Caki2 (cell line): Measurements from ENCODE around the gene MRPL24. TPM values are rescaled to one million over a fixed set of nuclear protein-coding genes. Genes with fewer than 3 reads are reported as not detected.

ENCODE experiments used
- DNase-seq: peaks from one replicate; pipeline ENCODE4 v3.0.0-alpha.2; 2015; ENCODE audit warnings: low read depth
- in situ Hi-C: cut with HindIII; loops from 2 replicates; pipeline ENCODE4 v1.10.0; 2016; ENCODE audit warnings: low sequenced_read_pairs, low pct_unique_long_range_greater_than_20kb, mixed read lengths
- total RNA-seq: library from RNA; depleted of rRNA; stranded (reverse); fragments of >200 nt; shearing (Covaris generic); gene quantifications from 2 replicates; pipeline ENCODE4 v1.2.3, GENCODE V29; 2014; ENCODE audit warnings: low replicate concordance

Gene MRPL24
- total RNA-seq, 1 experiment from 2014 or later, result 194 TPM

GRCh38 chr1:156704166-156704711 is 36.6 kb downstream of the MRPL24 start:
- DNase-seq, result no peak
- in situ Hi-C loops, result no loop called here

DNA sequence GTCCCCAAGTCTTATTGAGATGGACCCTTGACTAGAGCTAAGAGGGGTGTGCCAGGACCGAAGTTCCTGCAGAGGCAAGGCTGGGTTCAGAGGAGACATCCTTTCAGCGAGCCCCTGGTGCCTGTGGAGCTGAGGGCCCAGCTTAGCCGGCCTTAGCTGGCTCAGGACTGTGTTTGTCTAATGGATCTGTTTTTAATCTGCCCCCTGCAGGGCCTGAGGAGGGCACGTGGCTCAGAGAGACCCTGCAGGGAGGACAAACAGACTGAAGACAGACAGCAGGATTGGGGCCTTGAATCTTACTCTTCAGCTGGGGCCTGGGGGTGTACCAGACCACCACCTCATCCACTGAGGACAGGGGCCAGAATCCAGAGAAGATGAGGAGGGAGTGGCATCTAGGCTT is 37.1 kb downstream of the MRPL24 start:
- no peak for DNase-seq
- in situ Hi-C loops, result no loop called here

GRCh38 chr1:156703336-156703735 is 37.6 kb downstream of the MRPL24 start:
- in situ Hi-C loops, result no loop called here
- DNase-seq, result no peak

GRCh38 chr1:156700736-156701531 is 40.0 kb downstream of the MRPL24 start:
- DNase-seq, result no peak

GRCh38 chr1:156698995-156699394 is 41.9 kb downstream of the MRPL24 start:
- in situ Hi-C loops, result no loop called here
- DNase-seq, result no peak

More at GRCh38 chr1:156700736-156701531, 40.0 kb downstream of the MRPL24 start:
- in situ Hi-C loops, result no loop called here

- peak; percentile 57 for DNase-seq
- in situ Hi-C loops, result no loop called here
Observed at GRCh38 chr1:156697481-156697880, 43.4 kb downstream of the MRPL24 start.

- in situ Hi-C loops, result no loop called here
Observed at GRCh38 chr1:156696755-156697154, 44.1 kb downstream of the MRPL24 start.

GRCh38 chr1:156694690-156694962 is 46.3 kb downstream of the MRPL24 start:
- DNase-seq, result no peak
- in situ Hi-C loops, result no loop called here

More at GRCh38 chr1:156696755-156697154, 44.1 kb downstream of the MRPL24 start:
- no peak for DNase-seq

- in situ Hi-C loops, result no loop called here
- peak; percentile 45 for DNase-seq
Observed at GRCh38 chr1:156693848-156694689, 46.8 kb downstream of the MRPL24 start.

DNA sequence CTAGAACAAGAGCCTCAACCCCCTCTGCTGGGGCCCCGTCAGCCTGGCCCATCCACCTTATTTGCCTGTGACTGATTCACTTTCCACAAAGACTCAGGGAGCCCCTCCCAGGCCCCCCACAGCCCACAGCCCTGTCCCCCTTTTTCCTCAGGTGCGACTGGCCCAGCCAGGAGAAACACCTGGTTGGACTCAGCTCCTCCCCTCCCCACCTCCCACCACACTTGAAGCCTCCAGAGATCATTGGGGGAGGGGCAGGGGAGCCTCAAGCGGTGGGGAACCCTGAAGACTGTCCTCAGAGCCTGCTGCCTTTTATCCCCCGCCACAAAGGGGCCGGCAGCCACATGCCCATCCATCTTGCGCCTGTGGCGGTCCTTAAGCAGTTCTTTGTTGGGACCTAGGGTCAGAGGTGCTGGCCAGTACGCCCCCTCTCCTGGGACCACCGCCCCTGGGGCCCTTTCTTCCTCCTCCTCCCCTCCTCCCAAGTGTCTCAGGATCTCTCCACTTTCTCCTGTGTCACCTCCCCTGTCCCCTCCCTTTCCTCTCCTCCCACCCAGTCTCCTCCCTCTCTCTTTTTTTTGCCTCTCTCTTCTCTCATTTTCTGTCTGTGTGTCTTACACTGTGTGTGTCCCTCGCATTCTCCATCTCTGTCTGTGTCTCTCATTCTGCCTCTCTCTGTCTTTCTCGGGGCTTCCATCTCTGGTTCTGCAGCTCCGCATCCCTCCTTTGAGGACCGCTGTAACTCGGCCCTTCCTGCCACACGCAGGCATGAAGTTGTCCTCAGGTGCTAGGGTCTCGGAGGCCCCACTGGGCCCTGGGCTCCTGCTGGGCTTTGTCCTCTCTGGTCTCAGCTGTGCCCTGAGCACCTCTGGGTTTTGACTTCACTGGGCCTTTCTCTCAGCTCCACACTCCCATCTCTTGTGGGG is 47.7 kb downstream of the MRPL24 start:
- peak; percentile 41 for DNase-seq
- in situ Hi-C loops, result no loop called here

GRCh38 chr1:156692441-156692924 is 48.4 kb downstream of the MRPL24 start:
- in situ Hi-C loops, result no loop called here
- DNase-seq, result no peak

DNA sequence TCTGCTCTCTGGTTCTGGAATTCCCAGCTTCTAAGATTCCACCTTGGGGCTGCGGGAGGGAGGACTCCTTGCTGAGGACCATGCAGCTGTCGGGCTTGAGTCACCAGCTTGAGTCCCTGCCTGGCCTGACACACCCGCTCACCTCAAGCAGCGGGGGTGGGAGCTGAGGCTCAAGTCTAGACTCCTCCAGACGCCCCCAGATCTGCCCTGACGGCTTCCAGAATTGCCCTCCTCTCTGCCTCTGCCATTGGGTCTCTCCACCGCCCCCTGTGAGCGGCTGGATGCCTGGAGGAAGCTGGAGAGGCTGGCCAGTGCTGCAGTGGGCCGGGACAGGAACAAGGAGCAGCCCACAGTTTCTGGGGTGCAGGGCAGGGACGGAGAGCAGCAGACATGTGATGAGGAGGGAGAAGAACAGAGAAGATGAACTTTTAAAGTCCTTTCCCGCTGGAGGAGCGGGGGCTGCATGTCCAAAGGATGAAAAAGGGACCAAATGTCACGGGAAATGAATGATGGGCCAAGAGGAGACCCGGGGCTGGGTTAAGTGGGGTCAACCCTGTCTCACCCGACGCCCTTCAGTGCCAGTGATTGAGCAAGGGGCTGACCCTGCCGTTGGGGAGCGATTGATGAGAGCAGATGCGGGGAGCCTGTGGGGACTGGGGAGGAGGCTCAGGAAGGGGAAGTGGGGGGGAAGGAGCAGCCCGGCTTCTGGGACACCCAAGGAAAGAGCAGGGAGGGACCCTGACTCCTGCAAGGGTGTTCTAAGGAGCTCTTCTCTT is 49.0 kb downstream of the MRPL24 start:
- peak; percentile 34 for DNase-seq
- in situ Hi-C loops, result no loop called here

DNA sequence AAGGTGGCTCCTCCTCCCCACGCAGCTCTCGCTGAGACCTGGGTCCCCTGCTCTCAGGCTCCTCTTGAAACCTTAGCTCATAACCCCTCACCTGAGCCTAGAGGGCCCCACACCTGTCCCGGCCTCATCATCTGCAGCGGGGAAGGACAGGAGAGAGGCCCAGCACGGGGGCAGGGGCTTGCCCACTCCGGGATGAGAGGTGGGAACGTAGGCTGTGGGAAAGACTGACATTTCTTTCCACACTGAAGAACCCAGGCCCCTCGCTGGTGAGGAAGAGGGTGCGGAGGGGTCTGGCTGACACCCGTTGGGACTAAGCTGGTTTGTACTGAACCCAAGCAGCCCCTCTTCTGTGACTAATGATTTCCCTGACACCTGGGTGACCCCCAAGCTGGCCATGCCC is 49.7 kb downstream of the MRPL24 start:
- in situ Hi-C loops, result no loop called here
- no peak for DNase-seq

DNA sequence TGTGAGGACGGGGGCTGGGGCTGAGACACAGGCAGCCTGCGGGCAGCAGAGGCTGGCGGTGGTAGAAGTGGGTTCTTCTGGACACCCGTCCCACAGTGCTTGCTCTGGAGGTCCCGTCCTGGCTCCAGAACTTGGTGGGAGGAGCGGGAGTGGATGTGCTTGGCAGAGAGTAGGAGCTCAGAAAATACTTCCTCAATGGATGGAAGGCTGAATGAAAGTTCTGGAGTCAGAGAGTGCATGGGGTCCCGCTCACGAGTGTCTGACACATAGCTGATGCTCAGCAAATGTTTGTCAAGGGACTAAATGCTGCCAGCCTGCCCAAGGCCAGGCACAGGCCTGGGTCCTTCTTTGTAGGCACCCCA is 50.2 kb downstream of the MRPL24 start:
- in situ Hi-C loops, result no loop called here
- DNase-seq, result no peak

DNA sequence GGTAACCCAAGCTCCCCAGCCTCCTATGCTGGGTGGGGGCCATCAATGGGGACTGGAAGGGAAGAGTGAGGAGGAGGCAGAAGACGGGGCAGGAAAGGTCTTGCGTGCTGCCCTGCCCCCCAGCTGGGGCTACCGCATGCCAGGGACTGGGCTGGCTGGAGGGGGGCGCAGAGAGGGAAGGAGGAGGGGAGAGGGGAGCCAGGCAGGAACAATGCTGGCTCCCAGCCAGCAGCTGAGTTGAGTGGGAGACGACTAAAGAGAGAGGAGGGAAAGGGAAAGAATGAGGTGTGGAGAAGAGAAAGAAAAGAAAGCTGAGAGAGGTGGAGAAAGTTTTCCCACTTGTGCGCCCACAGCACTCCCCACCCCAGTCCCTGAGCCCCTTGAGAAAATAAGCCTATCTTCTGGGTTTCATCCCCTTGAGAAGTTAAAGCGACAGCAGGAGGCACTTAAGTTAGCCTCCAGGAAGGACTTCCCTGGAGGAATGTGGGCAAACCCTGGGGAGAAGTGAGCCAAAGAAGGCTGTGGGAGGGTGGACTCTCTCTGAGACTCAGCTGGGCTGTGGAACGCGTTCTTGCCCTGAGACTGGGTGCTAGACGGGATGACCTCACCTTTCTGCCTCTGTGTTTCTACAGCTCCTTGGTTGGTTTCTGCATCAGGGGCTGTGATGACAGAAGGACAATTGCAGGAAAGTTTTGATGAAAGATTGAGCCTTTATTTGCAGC is 50.8 kb downstream of the MRPL24 start:
- DNase-seq, result no peak
- in situ Hi-C loops, result no loop called here

DNA sequence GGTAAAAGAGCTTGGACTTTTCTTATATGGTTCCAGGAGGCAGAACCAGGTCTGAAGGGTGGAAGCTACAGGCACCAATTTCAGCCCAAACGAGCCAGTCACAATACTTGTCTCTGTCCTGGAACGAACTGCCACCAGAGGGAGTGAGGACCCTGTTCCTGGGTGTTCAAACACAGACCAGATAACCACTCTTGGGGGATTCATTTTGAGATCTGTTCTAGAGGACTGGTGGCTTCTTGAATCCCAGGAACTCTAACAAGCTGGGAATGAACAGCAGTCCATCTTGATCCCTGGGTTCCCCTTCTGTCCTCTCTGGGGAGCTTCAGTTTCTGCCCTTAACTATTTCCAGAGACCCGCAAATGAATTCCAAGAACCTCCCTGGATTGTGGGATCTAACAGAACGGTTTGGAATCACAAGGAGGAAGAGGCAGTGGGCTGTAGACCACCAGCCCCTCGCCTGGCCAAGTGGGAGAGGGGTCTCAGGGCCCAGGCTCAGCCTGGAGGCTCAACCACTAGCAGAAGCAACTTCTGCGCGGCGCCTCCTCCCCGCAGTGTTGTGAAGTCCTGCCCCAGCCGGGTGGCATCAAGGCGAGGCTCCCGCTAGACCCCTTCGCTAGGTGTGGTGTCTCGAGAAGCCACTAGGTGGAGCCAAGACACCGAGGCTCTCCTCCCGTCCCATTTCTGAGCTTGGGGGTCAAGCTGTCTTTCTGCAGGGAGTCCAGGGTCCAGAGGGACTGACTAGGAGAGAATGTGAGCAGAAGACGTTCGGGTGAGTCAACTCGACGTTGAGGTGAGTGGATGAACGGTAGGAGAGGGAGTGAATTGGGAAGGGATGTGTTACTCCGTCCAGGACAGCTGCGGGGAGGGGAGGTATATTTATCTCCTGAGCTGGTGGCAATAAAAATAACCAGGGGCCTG is 51.6 kb downstream of the MRPL24 start:
- DNase-seq, result peak; percentile 79
- in situ Hi-C loops, result no loop called here
